HG02885 (cell line): Measurements from ENCODE around the gene SLC38A8.

Source experiments
- ATAC-seq: cut with Tn5 transposase; IDR thresholded peaks from one replicate; pipeline ENCODE4 v1.9.1; 2021; ENCODE audit warnings: mild to moderate bottlenecking; ENCODE audit not compliant: unreplicated experiment, poor library complexity

SLC38A8 gene

DNA sequence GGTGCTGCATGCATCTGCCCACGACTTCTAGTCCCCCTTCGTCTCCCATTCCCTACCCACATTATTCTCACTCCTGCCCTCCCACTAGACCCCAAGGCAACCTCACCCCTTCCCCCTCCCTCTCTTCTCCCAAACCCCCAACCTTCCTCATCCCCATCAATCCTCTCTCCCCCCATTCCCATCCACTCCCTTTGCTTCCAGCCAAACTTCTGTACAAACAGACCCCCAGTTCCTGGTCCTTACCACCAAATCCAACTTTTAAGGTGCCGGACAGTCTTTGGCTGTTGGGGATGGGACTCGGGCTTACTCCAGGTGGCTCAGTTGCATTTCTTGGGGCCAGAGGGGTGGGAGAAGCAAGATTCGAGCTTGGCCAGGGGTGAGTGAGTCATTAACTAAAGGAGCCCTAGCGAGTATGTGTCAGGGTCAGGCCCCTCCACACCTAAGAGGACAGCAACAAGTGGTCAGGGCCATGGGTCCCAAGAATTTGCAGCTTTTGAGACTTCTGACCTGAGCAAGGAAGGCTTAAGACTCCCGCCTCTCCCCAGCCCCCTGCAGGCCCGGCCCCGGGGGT is at the start of gene SLC38A8:
TSS of gene SLC38A8 (minus strand) at position 488 of the 571 bp plus-strand sequence. CDS start 638 bp downstream, outside the sequence.
- no peak for ATAC-seq

DNA sequence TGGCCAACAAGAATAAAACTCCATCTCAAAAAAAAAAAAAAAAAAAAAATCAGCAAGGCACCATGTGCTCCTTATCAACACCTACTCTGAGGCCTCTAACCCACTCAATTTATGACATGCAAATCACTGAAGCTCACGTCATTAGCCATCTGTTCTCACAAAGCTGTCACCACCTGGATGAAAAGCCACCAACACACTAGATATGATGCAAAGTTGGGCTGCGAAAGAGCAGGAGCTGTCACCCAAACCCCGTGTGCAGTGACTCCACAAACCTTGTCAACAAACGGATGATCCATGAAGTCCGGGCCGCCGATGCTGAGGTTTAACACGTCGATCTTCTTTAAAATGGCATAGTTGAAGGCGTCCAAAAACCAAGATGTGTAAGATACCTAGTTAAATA is 48.9 kb upstream of the SLC38A8 start:
- no peak for ATAC-seq

DNA sequence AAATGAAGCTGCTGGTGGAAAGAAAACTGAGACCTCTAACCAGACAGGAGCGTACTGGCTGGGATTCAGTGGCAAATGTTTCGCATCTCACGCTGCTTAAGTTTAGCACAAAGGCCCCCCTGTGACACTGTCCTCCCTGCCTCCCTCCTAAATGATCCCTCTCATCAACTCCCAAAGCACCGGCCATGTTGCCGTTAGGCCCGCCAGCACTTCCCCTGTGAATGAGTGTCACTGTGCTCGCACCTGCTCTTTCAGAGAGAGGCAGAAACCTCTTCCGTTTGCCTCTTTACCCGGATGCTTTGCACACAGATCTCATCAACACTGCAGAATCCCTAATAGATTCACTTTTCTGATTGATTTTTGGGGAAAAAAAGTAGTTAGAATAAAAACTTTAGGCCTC is 47.6 kb upstream of the SLC38A8 start:
- ATAC-seq, result no peak

DNA sequence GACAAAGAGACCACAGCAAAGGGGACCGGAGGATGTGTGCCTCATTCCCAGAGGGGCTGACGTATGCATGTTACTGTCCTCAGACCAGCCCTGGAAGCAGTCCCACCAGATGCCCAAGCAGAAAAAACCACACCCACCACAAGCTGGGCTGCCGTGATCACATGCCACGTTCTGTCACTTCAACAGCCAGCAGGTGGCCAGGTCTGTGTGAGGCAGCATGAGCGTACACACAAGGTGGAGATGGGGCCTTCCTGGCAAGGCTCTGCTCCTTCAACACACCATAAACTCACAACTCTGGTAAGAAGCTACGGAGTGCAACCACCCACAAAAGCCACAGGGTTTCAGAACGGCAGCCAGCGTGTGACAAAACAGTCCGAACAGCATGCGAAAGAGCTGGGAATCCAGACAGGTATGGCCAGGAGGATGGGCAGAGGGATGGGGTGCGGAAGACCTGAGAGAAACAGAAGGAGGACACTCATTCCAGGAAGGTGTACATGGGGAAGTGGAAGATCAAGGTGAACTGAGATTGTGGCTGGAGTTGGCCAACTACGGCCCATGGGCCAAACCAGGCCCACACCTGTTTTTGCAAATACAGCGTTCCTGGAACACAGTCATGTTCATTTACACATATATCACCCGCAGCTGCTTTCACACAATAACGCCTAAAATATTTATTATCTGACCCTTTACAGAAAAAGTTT is 46.2 kb upstream of the SLC38A8 start:
- ATAC-seq, result peak; percentile 81

DNA sequence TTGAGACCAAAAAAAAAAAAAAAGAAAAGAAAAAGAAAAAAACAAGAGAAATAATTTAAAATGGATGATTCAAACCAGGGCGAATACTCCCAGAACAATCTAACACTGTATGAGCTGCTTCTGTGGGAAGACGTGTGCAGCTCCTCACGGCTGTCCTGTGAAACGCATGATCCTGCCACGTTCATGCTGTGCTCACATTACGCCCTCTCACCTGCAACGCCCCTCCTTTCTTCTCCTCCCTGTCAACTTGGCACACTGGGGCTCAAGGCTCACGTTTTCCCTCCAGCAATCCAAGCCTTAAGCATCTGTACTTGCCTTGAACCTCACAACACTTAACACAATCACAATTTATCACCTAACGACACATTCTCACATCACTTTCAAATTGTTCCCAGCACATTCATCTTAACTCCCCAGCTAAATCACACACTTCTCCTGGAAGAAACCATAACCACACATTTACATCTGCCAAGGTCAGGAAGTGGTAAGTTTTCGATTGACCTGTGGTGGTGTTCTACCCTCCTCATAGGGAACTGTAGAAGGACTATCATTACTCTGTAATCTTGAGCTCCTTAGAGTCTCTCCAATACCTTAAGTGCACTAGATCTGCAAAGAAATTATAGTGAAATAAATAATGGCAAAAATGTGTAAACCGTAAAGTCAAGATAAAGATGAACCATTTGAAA is 45.0 kb upstream of the SLC38A8 start:
- no peak for ATAC-seq

DNA sequence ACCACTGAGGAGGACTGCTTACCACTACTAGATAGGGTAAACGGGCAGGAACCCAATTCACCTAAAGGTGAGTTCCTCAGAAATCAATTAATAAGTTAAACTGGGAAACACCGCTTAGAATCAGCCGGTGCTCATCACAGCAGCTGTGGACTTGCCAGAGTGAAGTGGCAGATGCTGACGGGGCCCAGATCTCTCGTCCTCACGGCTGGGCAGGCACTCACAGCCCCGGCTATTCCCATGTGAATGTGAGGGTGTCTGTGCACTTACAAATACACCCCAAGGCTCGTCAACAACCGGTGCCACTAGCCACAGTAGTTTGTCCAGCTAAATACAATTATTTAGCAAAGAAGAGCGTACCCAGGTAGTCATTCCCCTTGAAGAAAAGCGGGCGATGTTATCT is 44.4 kb upstream of the SLC38A8 start:
- no peak for ATAC-seq

DNA sequence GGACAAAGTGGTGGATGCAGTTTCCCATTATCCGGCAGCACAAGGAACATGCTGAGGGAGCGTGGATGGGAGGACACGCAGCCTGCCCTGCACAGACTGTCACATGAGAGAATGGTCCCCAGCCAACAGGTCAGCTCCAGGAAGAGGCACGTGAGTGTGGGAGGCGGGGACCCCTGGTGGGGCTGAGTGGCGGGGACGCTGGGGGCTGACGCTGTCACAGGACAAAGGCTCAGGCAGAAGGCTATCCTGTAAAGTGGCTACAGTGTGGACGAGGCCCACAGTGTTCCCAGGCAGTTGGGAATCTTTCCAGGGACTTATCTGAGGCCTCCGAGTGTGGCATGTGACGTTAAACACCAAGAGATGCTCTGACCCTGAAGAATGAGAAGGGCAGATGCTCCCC is 43.7 kb upstream of the SLC38A8 start:
- no peak for ATAC-seq

DNA sequence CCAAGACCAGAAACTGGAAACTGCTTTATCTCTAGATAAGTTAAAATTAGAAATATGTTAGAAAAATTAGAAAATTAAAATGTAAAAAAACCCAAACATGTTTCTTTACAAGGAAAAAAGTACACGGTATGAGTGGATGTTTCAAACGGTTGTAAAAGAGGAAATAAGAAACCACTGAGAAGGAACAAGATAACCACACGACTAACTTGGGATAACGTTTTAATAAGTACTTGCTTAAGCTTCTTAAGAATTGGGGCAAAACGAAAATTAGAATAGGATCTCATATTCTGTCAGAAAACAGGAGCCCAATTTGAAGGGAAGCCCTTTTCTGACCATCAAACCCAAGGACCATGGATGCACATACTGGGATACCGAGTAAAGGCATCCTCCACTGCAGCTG is 43.2 kb upstream of the SLC38A8 start:
- ATAC-seq, result no peak

DNA sequence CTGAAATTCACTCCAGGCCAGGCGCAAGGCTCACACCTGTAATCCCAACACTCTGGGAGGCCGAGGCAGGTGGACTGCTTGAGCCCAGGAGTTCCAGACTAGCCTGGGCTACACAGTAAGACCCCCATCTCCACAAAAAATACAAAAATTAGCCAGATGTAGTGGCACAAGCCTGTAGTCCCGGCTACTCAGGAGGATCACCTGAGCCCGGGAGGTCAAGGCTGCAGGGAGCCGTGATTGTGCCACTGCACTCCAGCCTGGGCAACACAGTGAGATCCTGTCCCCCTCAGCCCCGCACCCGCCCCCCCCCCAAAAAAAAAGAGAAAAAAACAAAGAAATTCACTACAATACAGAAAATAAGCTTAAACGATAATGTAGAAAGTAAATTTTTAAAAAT is 42.7 kb upstream of the SLC38A8 start:
- no peak for ATAC-seq

DNA sequence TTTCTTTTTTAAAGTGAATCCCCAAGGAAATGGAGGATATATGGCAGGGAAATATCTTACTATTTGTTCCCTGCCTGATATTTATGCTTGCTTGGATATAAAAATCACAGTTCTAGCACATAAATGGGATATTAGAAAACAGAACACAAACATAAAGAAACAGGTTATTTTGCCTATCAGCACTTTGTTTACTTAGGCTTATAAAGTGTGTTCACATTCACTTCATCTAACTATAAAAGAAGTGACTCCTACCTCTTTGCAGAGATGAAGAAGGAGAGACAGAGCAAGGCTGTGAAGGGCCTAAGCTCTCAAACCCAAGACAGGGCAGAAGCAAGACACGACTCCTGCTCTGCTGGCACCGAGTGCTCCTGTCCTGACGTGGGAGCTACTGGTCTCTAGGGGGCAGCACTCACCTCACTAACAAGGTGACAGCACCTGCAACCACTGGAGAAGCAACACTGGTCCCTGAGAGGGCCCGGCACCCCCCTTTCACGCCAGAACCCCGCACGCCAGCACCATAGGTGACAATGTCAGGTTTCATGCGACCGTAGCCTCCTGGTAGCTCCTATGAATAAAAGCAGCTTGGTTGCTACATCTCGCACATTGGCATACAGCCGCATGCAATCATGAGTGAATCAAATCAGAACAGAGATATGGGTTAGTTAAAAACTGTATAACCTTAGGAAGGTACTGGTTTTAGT is 42.1 kb upstream of the SLC38A8 start:
- peak; percentile 52 for ATAC-seq

DNA sequence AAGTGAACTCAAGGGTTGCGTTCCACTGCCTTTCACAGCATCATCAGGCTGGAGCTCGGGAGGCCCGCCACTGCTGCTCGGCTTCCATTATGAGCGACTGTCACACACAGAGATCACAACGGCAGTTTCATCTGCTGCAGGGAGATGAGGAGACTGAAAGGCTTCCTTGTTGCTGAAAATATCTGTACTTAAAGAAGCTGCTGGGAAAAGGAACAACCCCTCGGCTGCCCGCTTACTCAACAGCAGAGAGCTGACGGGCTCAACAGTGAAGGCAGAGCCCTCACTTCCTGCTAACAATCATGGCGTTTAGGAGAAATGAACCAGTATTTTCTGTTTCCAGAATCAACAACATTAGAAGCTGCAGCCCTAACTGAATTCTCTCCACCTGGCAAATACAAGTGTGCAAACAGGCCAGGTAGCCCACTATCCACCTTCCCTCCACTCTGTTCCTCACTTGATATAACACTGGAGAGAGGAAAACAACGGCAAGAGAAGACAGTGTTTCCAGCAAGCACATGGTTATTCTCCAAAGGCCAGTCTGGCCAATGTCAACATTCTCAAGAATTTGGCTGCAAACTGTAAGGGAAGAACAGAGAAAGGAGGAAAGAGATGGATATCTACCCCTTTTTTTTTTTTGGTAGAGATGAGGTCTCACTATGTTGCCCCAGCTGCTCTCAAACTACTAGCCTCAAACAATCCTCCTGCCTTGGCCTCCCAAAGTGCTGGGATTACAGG is 40.4 kb upstream of the SLC38A8 start:
- no peak for ATAC-seq

DNA sequence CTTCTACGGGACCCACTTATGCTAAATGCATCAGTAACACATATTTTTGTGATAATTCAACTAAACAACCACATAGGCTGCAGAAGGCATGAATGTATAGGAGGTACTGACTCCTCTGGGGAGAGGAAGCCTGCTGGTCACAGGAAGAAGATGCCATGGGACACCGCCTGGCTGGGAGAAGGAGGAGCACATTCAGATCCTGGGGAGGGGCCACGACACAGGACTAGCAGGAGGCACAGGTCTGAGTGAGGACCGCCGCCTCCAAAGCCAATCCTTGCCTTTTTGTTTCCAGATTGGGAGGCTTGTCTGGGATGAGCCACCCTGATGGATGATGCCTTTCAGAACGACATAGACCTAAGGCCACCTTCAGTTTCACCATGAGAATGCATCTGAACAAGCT is 39.5 kb upstream of the SLC38A8 start:
- ATAC-seq, result no peak

DNA sequence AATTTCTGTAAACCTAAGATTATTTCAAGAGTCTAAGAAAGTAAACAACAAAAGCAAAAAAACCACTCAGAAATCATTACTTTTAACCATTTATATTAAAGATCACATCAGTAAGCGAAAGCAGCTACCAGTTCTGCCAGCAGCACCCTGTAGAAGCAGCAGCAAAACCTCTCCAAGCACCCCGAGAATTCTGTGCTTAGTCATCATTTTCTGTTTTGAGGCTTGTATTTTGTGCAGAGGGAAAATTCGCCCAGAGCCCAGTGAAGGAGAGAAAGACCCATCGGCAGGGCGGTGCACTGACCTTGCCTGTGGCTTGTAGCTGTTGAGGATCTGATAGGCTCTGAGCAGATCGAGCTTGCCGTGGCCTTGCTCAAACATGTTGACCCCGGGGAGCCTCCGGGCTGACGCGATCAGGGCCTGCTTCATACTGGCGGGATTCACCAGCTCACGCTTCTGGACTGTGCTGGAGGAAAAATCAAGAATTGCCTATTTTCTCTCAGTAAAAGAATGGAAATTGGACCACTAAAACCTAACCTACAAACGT is 38.9 kb upstream of the SLC38A8 start:
- ATAC-seq, result no peak

DNA sequence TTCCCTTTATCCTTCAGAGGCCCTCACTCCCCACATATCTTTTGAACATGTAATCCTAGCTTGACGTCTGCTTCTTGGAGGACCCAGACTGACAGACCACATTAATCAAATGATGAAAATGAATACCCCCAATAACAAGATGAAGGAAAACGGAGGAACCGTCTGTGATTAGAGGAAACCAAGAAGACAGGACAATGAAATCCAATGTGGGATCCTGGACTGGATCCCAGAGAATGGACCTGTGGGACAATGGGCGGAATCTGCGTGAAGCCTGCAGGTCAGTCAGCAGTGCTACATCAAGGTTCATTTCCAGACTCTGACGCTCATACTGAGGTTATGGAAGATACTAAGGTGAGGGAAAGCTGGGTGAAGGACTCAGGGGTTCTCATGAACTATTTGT is 38.2 kb upstream of the SLC38A8 start:
- ATAC-seq, result no peak

DNA sequence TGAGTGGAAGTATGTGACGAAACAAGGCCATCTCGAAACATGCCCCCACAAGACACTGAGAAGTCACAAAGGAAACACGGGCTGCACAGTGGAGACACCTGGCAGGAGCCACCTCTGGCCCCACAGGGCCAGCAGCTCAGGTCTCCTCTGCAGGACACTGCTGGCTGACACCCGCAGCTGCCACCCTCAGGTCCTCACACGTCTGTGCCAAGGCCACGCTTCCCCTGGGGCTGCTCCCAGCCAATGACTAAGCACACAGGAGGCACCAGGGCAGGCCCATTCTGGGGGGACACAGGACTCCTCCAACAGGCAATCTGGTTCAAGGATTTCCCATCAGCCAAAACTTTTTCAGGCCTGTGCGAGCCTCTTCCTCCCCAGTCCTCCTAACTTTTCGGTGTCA is 37.8 kb upstream of the SLC38A8 start:
- no peak for ATAC-seq

DNA sequence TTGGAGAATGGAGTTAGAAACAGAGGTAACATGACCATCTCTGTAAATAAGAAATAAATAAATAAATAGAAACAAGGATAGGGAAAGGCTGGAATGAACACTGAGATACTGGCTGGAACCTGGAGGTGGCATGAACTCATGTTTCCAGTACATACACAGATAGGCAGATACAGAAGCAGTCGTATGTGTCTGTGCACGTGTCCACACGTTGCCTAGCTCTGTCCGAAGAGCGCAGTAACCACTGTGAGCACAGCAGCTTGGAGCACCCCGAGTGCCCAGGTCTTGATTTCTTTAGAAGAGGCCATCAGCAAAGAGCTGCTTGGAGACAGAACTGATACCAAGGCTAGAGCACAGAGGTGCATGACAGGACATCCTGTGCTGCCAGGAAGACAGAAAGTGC is 37.1 kb upstream of the SLC38A8 start:
- no peak for ATAC-seq

DNA sequence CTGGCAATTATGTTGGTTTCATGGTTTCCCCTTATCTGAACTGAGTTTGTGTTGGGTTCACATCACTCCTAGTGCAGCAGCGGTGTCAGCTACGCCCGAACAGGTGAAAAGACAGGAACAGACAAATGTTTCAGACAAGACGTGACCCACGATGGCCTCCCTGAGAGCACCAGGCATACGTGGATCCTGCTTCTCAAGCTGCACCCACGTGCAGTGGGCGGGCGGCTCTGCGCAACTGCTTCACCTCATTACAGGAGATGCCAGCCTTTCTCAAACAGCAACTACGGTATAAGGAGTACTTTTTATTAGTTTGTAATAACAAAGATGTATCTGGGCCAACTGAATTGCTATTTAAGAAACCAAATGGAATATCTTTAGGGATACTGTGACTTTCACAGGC is 32.8 kb upstream of the SLC38A8 start:
- ATAC-seq, result no peak

DNA sequence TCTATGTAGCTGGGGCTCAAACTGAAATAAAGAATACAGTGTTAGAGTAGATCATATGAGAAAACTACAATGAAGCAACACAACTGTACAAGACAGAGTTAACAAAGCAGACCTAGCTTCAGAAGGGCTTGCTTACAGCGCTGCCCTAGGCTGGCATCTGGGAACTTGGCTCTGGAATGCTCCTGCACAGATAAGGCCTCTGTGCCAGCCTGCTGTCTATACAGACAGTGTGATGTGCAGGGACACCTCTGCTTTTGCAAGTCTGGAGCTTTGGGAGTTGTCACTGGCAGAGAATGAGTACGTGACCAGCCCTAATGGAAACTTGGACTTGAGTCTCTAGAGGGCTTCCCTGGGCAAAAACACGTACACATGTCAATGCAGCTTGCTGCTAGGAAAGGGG is 32.1 kb upstream of the SLC38A8 start:
- ATAC-seq, result no peak

DNA sequence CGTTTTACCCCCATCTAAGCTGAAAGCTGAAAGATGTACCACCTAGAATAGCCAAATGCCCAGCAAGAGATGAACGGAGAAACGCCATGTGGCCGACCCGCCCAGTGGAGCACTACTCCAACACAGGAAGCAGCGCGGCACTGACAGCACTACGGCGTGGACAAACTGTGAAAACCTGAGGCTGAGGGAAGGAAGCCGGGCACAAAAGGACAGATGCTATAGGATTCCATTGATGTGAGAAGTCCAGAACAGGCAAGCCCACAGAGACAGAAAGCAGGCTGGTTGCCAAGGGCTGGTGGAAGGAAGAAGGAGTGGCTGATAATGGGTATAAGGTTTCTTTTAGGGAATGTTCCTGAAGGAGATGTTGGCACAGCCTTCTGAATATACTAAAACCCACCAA is 29.4 kb upstream of the SLC38A8 start:
- no peak for ATAC-seq

DNA sequence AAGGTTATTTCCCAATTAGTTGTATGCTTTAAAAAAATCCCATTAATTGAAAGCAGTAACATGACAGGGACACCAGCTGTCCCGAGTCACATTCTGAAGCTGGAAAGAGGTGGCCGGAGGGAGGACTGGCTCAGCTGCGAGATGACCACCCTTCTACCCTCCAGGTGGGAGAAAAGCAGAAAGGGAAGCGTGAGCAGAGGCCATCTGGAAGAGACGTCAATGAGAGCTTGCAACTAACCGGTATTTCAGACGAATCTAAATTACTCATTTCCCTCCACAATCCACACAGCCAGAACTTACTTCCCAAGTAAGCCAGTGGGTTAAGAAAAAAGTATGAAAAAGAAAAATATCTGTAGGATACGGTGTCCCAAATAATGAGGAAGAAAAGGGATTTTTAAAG is 28.5 kb upstream of the SLC38A8 start:
- no peak for ATAC-seq
